GM12878 (cell line): Measurements from ENCODE around the gene FLII. TPM values are rescaled to one million over a fixed set of nuclear protein-coding genes. Genes with fewer than 3 reads are reported as not detected.
"Not testable (repeated sequence)": the region's sequence is repeated elsewhere in the genome, so short reads cannot be mapped to it uniquely, and the experiment has no call there.

Source experiments
- ATAC-seq: fragments of 200-7000 bp; cut with Tn5 transposase; 3 replicates; pipeline ENCODE4 v1.9.1; 2020; ENCODE audit warnings: mild to moderate bottlenecking, moderate library complexity
- BruUV-seq: library from RNA; stranded (reverse); fragments of 400-500 nt; replicated peaks from 2 replicates; lab custom pipeline; 2021; lab: Mats Ljungman, UMichigan
- CTCF ChIA-PET: fragments of 300-600 bp; sonication (Branson Sonifier 250); formaldehyde crosslinking; extraction: SDS; loops from one replicate; lab custom pipeline; 2021; ENCODE audit warnings: inconsistent platforms; lab: Yijun Ruan, JAX
- POLR2A ChIA-PET: fragments of 350-600 bp; formaldehyde crosslinking; extraction: SDS; loops from one replicate; lab custom pipeline; 2021; ENCODE audit warnings: inconsistent platforms; lab: Charles Lee
- RAD21 ChIA-PET: fragments of 300-600 bp; sonication (Branson Sonifier 250); formaldehyde crosslinking; loops from one replicate; lab custom pipeline; 2023; ENCODE audit warnings: antibody characterized with exemption; ENCODE audit not compliant: unreplicated experiment; lab: Charles Lee
- SMC1A ChIA-PET: fragments of 300-600 bp; sonication (Branson Sonifier 250); formaldehyde crosslinking; loops from one replicate; lab custom pipeline; 2023; ENCODE audit not compliant: unreplicated experiment, uncharacterized antibody; lab: Charles Lee
- DNase-seq: peaks from one replicate; pipeline ENCODE4 v3.0.0-alpha.2; 2011; ENCODE audit warnings: low read depth, low spot score
- FAIRE-seq: peaks from 3 replicates; lab custom pipeline; 2011; peaks lifted over from hg19 to GRCh38; lab: Jason Lieb, UNC
- H2AFZ ChIP-seq: 2 replicates; pipeline ENCODE4 v1.6.0; 2011; ENCODE audit warnings: low read depth, low read length, control low read depth; ENCODE audit not compliant: control insufficient read depth
- H3K27ac ChIP-seq: 2 replicates; pipeline ENCODE4 v1.5.1; 2011; ENCODE audit warnings: control low read depth; ENCODE audit not compliant: control insufficient read depth, insufficient read depth
- H3K27me3 ChIP-seq, 2 experiments: replicated peaks in 1 of 2; 2 replicates each; pipeline versions ENCODE4 v1.6.0 to v1.6.1; 2011; ENCODE audit warnings: low read length in 1 of 2; ENCODE audit not compliant: control insufficient read depth in 2 of 2, insufficient read depth in 2 of 2
- H3K36me3 ChIP-seq, 2 experiments: 2 replicates each; pipeline ENCODE4 v1.5.1; 2011; ENCODE audit warnings: low read length in 1 of 2; ENCODE audit not compliant: control insufficient read depth in 2 of 2, insufficient read depth in 2 of 2
- H3K4me1 ChIP-seq: 2 replicates; pipeline ENCODE4 v1.6.1; 2011; ENCODE audit warnings: mild to moderate bottlenecking, low read length, moderate library complexity, mixed read lengths; ENCODE audit not compliant: control insufficient read depth, insufficient read depth
- H3K4me2 ChIP-seq: 2 replicates; pipeline ENCODE4 v1.6.0; 2011; ENCODE audit warnings: control low read depth; ENCODE audit not compliant: control insufficient read depth, insufficient read depth
- H3K4me3 ChIP-seq: fragments of 200-600 bp; sonication (generic); 2 replicates; pipeline ENCODE4 v1.5.1; 2016
- H3K79me2 ChIP-seq: 2 replicates; pipeline ENCODE4 v1.6.0; 2011; ENCODE audit warnings: low read length; ENCODE audit not compliant: control insufficient read depth, insufficient read depth
- H3K9ac ChIP-seq: 2 replicates; pipeline ENCODE4 v1.8.0; 2011; ENCODE audit warnings: low read length, control low read depth, mixed read lengths; ENCODE audit not compliant: control insufficient read depth, insufficient read depth
- H3K9me3 ChIP-seq: replicated peaks from 3 replicates; pipeline ENCODE4 v1.5.1; 2011; ENCODE audit warnings: mild to moderate bottlenecking, low read length; ENCODE audit not compliant: control insufficient read depth, insufficient read depth
- H4K20me1 ChIP-seq: 2 replicates; pipeline ENCODE4 v1.6.0; 2011; ENCODE audit not compliant: control insufficient read depth, insufficient read depth
- BACH1 ChIP-seq: fragments of 450-650 bp; IDR thresholded peaks from 2 replicates; pipeline ENCODE4 v1.6.1; 2017; ENCODE audit warnings: mild to moderate bottlenecking, borderline replicate concordance
- BHLHE40 ChIP-seq, 2 experiments: fragments of 450-650 bp in 1 of 2; IDR thresholded peaks; 2 replicates each; pipeline ENCODE4 v1.6.1; 2011 to 2017; ENCODE audit warnings: low read depth in 2 of 2, borderline replicate concordance in 1 of 2, improper control_type of control experiment in 1 of 2, low read length in 1 of 2, mild to moderate bottlenecking in 1 of 2
- DPF2 ChIP-seq: fragments of 450-650 bp; IDR thresholded peaks from 2 replicates; pipeline ENCODE4 v1.6.1; 2017; ENCODE audit warnings: mild to moderate bottlenecking
- GATAD2B ChIP-seq: fragments of 450-650 bp; conservative IDR thresholded peaks from 2 replicates; pipeline ENCODE4 v1.6.1; 2017; ENCODE audit warnings: low read depth, mild to moderate bottlenecking, moderate library complexity
- IKZF1 ChIP-seq: fragments of 450-650 bp; conservative IDR thresholded peaks from 2 replicates; pipeline ENCODE4 v1.6.1; 2017; ENCODE audit warnings: antibody characterized with exemption, mild to moderate bottlenecking
- MLLT1 ChIP-seq: fragments of 450-650 bp; IDR thresholded peaks from 2 replicates; pipeline ENCODE4 v1.6.1; 2016; ENCODE audit warnings: mild to moderate bottlenecking
- NFXL1 ChIP-seq: fragments of 450-650 bp; IDR thresholded peaks from 2 replicates; pipeline ENCODE4 v1.6.1; 2017; ENCODE audit warnings: antibody characterized with exemption, mild to moderate bottlenecking, borderline replicate concordance
- NKRF ChIP-seq: fragments of 450-650 bp; conservative IDR thresholded peaks from 2 replicates; pipeline ENCODE4 v1.6.1; 2017; ENCODE audit warnings: mild to moderate bottlenecking, moderate library complexity
- NR2C1 ChIP-seq: fragments of 450-650 bp; IDR thresholded peaks from 2 replicates; pipeline ENCODE4 v1.6.1; 2017; ENCODE audit warnings: antibody characterized with exemption, mild to moderate bottlenecking, moderate library complexity
- NRF1 ChIP-seq: conservative IDR thresholded peaks from 2 replicates; pipeline ENCODE4 v1.6.1; 2011; ENCODE audit warnings: mild to moderate bottlenecking, low read depth, low read length, improper control_type of control experiment
- POLR2AphosphoS2 ChIP-seq: IDR thresholded peaks from 2 replicates; pipeline ENCODE4 v1.6.1; 2011; ENCODE audit warnings: low read depth, mild to moderate bottlenecking, low read length, improper control_type of control experiment, moderate library complexity
- RUNX3 ChIP-seq: IDR thresholded peaks from 2 replicates; pipeline ENCODE4 v1.6.1; 2012; ENCODE audit warnings: low read length, inconsistent platforms
- SIN3A ChIP-seq: IDR thresholded peaks from 2 replicates; pipeline ENCODE4 v1.6.1; 2012; ENCODE audit warnings: low read depth, low read length, improper control_type of control experiment
- SMARCA5 ChIP-seq: fragments of 450-650 bp; IDR thresholded peaks from 2 replicates; pipeline ENCODE4 v1.6.1; 2017; ENCODE audit warnings: mild to moderate bottlenecking
- TBL1XR1 ChIP-seq: IDR thresholded peaks from 2 replicates; pipeline ENCODE4 v1.6.1; 2012; ENCODE audit warnings: low read depth, low read length, improper control_type of control experiment
- ZNF622 ChIP-seq: fragments of 450-650 bp; IDR thresholded peaks from 2 replicates; pipeline ENCODE4 v1.6.1; 2017; ENCODE audit warnings: mild to moderate bottlenecking, inconsistent platforms
- ZSCAN29 ChIP-seq: fragments of 450-650 bp; IDR thresholded peaks from 2 replicates; pipeline ENCODE4 v1.6.1; 2017; ENCODE audit warnings: mild to moderate bottlenecking, moderate library complexity
- WGBS: methylation state at CpG from one replicate; pipeline ENCODE4 v1.1.6; 2016; ENCODE audit warnings: low lambda C conversion rate; ENCODE audit not compliant: insufficient replicate concordance, insufficient coverage; ENCODE audit errors: missing lambda C conversion rate; 5-methylcytosine and 5-hydroxymethylcytosine counted together
- in situ Hi-C: fragments of 300-500 bp; cut with MboI; formaldehyde crosslinking; loops from 9 replicates; pipeline ENCODE4 v1.14.3; 2018; ENCODE audit warnings: mixed read lengths
- intact Hi-C: fragments of 100-400 bp; cut with micrococcal nuclease; formaldehyde crosslinking; loops from one replicate; pipeline ENCODE4 v1.14.2; 2022; ENCODE audit not compliant: unreplicated experiment
- polyA plus RNA-seq, 11 experiments: library from polyadenylated mRNA; depleted of rRNA in 4 of 11; unstranded in 6 of 11; stranded (reverse) in 5 of 11; fragments of >200 nt; fragmentation: Nextera tagmentation in 4 of 11; fragmentation: Illumina TruSeq in 1 of 11; extraction: Ambion mirVana in 4 of 11; extraction: Trizol in 1 of 11; gene quantifications; 1 replicate in 1 of 11; 2 replicates in 10 of 11; pipeline versions ENCODE4 v1.2.1 to v1.2.3, GENCODE V29; 2011 to 2016; ENCODE audit warnings: inconsistent platforms in 2 of 11, missing spikeins in 2 of 11, low read depth in 1 of 11
- total RNA-seq, 4 experiments: library from RNA; depleted of rRNA in 3 of 4; stranded (reverse); fragments of >200 nt in 3 of 4; fragmentation: Illumina TruSeq in 1 of 4; extraction: Trizol in 1 of 4; gene quantifications; 2 replicates each; pipeline versions ENCODE4 v1.2.1 to v1.2.3, GENCODE V29; 2013 to 2021

Gene FLII
- total and polyA plus RNA-seq, 10 of the 15 experiments (the other 5 are each of a cell fraction or from before 2014, with no cell fraction given), result 22.2 to 200 (median 121) TPM

- TF ChIP-seq NKRF, result peak; percentile 88
- peak; percentile 8; the same call in 1 of the 2 replicates for TF ChIP-seq POLR2AphosphoS2
- no peak for TF ChIP-seq MLLT1
- peak; percentile 78 for TF ChIP-seq BACH1
- TF ChIP-seq SMARCA5, result peak; percentile 75
- 0 out of 2 replicates have a peak, but pooled peaks have one; percentile 5 for TF ChIP-seq SIN3A
- TF ChIP-seq ZSCAN29, result peak; percentile 69; the same call in 1 of the 2 replicates
- TF ChIP-seq NR2C1, result peak; percentile 37; the same call in 1 of the 2 replicates
- no peak for TF ChIP-seq ZNF622
- peak; percentile 78 for TF ChIP-seq IKZF1
- peak; percentile 96 for TF ChIP-seq GATAD2B
- no peak for TF ChIP-seq NRF1
- 0 out of 2 replicates have a peak, but pooled peaks have one; percentile 52 for TF ChIP-seq NFXL1
- no peak for TF ChIP-seq RUNX3
- TF ChIP-seq TBL1XR1, result no peak
- peak; percentile 68 for TF ChIP-seq DPF2
- peak; percentile 34 to 76; a peak in 3 of 4 replicates for TF ChIP-seq BHLHE40 (IDR thresholded peaks at IDR 0.05; ENCODE audit: borderline replicate concordance in 1 of 2, low read depth in 2 of 2, low read length in 1 of 2)
Measured at GRCh38 chr17:18258356-18259038, at the start of gene FLII (continued).

- 93% methylated on average over 13 of the region's 13 CpGs for WGBS
- H3K9ac ChIP-seq, FAIRE-seq, DNase-seq, in situ Hi-C loops, SMC1A ChIA-PET, H3K4me1 ChIP-seq, ATAC-seq, H3K27ac ChIP-seq, H4K20me1 ChIP-seq, RAD21 ChIA-PET, CTCF ChIA-PET, H3K4me2 ChIP-seq, POLR2A ChIA-PET, H3K79me2 ChIP-seq, H3K27me3 ChIP-seq, H2AFZ ChIP-seq, H3K4me3 ChIP-seq, H3K9me3 ChIP-seq, intact Hi-C loops: not testable (repeated sequence)
- TSS peak; percentile 35 for BruUV-seq
- H3K36me3 ChIP-seq, result peaks cover 13 to 42% of the 10 kb centered on the region in 2 experiments
Measured at GRCh38 chr17:18303206-18303605, 44.7 kb upstream of the FLII start.
